ENCODE measurements around the gene OR9G4.

DNA sequence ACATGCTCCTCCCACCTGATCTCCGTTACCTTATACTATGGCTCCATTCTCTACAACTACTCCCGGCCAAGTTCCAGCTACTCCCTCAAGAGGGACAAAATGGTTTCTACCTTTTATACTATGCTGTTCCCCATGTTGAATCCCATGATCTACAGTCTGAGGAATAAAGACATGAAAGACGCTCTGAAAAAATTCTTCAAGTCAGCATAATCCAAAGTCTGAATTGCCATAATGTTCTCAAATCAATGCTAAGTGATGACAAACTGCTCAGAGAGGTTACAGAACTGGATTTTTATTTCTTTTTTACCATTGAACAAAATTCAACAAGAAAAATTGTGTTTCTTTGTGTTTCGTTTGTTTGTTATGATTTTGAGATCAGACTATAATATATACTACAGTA is 7.6 kb downstream of the OR9G4 start:
- TF ChIP-seq, protein P1, sequence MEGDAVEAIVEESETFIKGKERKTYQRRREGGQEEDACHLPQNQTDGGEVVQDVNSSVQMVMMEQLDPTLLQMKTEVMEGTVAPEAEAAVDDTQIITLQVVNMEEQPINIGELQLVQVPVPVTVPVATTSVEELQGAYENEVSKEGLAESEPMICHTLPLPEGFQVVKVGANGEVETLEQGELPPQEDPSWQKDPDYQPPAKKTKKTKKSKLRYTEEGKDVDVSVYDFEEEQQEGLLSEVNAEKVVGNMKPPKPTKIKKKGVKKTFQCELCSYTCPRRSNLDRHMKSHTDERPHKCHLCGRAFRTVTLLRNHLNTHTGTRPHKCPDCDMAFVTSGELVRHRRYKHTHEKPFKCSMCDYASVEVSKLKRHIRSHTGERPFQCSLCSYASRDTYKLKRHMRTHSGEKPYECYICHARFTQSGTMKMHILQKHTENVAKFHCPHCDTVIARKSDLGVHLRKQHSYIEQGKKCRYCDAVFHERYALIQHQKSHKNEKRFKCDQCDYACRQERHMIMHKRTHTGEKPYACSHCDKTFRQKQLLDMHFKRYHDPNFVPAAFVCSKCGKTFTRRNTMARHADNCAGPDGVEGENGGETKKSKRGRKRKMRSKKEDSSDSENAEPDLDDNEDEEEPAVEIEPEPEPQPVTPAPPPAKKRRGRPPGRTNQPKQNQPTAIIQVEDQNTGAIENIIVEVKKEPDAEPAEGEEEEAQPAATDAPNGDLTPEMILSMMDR (conservative IDR thresholded peaks at IDR 0.05 in 1 of 2, IDR thresholded peaks at IDR 0.05 in 1 of 2; ENCODE audit: extremely low read depth in 1 of 2, insufficient read depth in 1 of 2, low read depth in 1 of 2, low read length in 2 of 2): no peak
- no peak for TF ChIP-seq EZH2 (IDR thresholded peaks at IDR 0.05; ENCODE audit: borderline replicate concordance, low read length)

All from mammary epithelial cell (primary cell).